ENCODE results near the gene AFF3.

The AFF3 gene

DNA sequence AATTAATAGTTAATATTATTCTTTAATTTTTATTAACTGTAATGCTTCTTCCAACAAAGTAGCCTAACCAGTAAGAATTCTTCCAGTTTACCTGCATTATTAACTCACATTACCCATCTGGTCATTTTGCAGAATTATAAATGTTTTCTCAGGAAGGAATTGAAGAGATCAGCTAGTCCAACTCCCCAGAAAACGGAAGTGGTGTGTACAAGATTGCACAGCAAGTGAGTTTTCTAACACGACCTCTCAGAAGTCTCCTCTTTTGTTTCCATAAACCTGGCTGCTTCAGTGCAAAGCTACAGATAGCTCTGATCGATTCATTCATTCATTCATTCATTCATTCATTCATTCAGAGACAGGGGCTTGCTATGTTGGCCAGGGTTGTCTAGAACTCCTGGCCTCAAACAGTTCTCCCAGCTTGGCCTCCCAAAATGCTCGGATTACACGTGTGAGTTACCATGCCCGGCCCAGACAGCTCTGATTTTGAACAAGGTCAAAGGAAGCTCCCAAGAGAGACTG lies 523.8 kb downstream of the AFF3 start:
- no peak for DNase-seq

DNA sequence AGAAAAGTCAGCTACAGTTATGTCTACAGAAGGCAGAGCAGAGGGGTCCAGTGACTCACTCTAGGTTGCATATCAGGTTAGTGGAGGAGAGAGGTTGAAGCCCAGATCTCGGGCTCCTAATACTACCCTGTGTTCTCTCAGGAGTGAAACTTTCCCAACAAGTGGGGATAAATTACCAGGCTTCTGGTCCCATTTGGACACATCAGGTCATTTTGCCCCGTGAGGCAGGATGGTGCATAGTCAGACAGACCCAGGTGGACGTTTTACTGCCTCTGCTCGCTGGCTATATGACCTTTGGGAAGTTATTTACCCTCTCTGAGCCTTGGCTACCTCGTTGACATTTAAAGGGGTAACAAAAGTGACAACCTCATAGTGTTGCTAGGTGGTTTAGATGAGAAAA lies 524.6 kb downstream of the AFF3 start:
- no peak for DNase-seq

DNA sequence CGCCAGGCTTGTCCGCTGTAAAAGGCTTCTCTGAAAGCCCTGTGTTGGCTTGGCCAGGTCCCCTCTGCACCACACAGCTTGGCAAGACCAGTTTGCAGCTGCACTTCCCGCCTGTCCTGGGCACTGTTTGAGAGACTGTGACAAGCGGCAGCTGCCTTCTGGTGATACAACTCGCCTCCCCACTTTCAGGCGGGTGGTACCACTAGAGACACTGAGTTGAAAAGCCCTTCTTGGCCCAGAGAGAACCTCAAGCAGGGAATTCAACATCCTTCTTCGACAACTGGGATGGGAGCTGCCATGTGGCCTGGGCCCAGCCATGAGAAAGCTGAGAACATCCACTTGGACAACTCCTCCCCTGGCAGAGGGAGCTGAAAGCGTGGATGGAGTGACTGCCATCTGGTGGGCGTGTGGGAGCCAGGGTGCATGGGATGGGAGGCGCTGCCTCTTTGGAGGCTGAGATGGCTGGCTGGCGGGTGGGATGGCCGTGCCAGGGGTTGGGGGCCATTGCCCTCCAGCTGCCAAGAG lies 527.1 kb downstream of the AFF3 start:
- no peak for DNase-seq

DNA sequence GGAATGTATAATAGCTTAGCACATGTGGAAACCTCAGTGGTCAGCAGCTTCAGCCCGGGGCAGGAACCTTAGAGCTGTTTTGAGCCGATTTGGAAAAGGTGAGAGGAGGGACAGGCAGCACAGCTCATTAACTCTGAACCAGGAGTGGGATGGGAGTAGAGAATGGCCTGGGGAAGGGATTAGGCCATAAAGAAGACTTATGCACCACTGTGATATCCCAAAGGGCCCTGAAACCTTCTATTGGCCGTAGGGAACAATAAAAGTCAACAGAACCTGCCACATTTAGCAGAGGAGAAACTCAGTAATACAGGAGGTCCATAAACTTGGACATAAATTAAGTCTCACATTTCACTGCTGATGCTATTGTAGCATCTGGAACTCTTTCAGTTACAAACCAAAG lies 528.4 kb downstream of the AFF3 start:
- DNase-seq: no peak

DNA sequence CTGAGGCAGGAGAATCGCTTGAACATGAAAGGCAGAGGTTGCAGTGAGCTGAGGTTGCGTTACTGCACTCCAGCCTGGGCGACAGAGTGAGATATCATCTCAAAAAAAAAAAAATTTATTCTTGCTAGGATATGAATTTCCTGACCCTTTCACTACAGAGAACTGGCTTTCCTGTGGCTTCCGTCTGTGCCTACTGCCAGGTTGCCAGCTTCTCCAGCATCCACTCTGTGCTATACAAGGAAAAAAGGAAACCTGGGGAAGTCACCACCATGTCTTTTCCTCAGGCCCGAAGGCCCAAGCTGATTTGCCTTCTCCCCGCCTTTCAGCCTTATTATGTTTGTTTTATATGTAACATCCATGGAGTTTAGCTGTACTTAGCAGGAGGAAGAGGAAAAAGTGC lies 530.6 kb downstream of the AFF3 start:
- DNase-seq: no peak

DNA sequence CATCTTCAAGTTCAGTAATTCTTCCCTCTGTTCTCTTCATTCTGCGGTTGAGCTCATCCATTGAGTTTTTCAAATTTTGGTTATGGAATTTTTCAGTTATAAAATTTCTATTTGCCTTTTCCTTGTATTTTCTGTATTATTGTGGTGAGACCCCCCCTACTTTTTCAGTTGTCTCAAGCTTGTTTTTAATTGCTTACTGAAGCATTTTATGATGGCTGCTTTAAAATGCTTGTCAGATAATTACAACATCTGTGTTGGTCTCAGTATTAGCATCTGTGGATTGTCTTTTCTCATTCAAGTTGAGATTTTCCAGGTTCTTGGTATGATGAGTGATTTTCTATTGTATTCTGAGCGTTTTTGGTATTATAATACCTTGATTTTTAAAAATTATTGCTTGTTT lies 531.4 kb downstream of the AFF3 start:
- DNase-seq: no peak

DNA sequence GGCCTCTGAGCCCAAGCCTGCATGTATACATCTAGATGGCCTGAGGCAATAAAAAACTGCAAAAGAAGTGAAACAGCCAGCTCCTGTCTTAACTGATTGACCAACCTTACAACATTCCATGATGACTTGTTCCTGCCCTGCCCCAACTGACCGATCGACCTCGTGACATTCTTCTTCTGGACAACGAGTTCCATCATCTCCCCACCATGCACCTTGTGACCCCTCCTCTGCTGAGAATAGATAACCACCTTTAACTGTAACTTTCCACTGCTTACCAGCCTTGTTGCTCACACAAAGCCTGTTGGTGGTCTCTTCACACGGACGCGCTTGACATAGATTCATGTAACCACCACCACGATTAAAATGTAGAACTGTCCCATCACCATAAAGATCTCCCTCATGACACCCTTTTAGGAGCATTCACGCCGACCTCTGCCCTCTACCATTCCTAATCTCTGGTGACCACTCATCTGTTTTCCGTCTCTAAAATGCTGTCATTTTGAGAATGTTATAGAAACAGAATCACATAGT lies 532.5 kb downstream of the AFF3 start:
- DNase-seq: no peak

DNA sequence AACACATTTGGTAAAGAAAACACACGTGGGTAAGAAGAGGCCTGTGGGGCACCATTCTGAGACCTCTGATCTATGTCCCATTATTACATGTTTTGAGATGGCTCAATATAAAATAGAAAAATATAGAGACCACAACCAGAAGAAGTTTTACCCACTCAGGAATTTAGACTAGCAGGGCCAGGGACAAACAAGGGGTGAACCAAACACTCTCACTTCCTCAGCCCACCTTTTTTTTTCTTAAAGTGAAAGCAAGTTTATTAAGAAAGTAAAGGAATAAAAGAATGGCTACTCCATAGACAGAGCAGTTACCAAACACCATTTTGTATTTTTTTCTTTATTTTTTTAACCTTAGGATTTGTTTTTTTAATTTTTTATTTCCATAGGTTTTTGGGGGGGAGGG lies 533.5 kb downstream of the AFF3 start:
- DNase-seq: no peak

DNA sequence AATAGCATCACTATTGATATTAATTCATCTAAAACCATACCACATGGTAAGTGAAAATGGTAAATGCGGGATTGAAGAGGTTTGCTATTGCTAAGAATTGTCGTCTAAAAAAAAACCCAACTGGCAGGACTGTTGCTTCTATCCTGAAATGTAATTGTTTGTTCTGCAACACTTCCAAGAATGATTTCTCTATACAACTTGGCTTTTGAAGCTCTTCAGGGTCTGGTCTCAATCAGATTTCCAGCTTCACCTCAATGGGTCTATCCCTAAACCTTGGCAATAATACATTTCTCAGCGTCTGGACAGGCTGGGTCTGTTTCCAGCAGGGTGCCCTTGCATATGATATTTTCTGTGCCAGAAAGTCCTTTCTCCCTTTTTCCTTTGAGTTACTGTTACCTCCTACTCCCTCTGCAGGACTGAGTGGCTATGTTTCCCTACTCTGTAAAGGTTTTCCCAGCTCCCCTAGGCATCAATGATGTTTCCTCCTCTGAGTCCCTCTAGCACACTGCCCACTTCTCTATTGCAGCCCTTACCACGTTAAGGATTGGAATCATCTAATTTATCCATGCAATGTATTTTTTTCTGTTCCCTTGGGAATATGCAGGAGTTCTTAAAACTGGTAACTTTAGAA lies 534.4 kb downstream of the AFF3 start:
- DNase-seq: no peak

DNA sequence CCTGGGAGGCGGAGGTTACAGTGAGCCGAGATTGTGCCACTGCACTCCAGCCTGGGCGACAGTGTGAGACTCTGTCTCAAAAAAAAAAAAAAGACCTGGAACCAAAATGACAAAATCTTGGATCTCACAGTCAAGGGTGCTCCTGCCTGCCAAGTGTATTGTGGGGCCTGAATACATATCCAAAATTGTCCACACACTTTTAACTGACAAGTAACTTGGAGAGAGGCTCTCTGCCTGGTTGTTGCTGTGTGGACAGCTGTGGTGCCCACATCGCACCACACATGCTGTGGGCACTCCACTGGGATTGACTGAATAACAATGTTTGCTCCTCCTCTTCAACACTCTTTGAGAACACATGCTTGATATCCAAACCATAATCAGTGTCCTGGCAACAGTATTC lies 534.9 kb downstream of the AFF3 start:
- no peak for DNase-seq

DNA sequence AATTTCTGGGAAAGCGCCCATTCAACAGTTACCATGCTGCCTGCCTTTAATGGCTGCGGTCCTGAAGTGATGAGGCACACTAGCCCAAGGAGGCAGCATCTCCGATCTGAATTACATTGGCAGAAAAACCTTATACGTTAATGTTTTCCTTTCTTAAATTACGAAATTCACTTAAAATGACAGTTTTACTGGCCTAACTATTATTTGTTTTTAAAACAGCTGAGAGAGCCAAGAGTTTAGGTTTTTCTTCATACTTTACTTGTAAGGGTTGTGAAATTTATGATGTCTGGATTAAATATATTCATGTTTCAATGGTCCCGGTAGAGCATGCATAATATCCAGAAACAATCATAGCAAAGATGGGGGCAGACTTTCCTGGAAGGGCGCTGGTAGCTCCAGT lies 537.4 kb downstream of the AFF3 start:
- no peak for DNase-seq

DNA sequence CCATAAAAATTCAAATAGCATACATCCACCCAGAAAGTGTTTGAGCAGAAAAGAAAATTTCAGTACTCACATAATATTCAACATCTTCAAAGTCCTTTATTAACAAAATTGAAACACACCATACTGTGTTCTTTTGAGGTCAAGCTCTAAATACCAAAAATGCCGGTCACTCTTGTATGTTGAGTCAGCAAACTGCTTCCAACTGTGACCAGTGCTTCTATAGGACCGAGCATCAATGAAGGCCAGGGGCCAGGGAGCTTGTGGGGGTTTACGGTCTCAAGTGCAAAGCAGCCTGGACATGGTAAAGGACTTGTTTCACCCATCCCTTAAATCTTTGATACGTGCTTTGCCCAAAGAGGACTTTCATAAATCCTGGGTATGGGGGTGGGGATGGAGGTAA lies 539.9 kb downstream of the AFF3 start:
- no peak for DNase-seq

DNA sequence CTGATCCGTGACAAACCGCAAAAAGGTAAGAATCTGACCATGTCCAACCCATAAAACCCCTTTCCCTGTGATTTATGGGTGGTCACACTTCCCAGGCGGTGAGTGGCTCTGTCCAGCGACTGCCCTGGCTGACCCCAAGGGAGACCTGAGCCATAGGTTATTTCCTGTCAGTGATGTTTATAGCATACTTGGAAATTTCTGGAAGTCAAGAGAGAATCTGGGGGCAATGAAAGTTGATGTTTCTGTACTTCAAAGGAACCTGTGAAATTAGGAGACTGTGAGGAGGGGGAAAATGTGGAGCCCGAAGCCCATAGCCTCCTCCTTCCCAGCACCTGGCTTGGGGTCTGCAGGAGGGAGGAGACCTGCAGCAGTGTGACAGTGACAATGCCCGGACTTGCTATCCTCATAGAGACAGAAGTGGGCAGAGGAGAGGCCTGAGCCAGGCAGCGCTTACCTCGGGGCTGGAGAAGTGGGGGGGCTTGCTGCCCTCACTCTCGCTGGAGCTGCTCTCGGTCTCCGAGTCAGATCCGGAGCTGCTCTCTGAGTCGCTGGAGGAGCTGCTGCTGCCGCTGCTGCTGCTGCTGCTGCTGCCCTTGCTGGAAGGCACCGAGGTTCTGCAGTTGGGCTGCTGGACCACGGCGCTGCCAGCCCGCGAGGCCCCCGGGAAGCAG lies 541.3 kb downstream of the AFF3 start:
- no peak for DNase-seq

DNA sequence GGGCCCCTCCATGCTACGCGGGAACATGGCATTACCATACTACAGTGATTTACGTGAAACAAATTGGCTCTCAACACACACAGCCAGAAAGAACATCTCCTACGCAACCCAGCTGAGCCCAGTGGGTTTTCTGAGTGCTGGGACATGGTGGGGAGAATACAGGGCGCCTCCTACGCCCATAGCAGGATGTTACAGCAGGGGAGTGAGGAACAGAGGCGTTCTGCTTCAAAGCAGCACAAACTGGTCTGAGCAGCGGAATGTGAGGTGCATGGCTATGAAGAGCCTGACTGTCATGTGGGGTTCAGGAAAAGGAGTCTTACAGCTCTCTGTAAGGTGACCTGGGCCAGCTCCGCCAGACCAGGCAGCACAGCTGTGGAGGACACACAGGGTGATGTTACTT lies 543.9 kb downstream of the AFF3 start:
- DNase-seq: no peak

DNA sequence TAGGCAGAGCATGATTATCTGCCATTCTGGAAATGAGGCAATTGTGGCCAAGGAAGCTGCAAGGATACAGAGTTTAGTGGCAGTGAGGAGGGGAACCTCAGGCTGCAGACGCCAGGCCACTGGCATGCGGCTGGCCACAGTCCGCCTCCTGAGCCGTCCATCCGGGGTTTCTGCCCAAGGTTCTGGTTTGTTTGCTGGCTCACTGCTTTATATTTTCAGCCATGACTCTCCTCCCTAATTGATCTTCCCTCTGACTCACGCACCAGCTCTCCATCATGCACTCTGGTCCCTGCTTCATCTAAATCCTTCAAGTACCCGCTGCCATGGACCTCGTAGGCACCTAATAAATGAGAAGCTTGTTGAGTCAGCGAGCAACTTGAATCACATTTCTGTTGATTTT lies 544.8 kb downstream of the AFF3 start:
- no peak for DNase-seq

DNA sequence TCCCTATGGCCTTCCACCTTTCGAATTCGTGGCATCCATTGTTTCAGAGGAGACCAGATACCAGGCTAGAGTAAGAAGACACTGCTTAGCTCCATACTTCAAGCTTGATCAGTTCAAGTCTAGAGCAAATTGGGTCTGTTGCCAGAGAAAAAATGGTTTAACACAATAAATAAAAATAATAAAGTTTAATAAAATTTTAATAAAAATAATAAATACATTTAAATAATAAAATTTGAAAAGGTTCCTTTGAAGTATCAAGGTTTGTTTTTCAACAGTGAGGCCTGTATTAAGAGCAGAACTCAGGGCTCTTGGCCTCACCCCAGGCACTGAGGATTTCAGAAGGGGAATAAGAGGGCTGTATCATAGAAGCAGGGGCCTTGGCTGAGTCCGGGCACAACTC lies 547.0 kb downstream of the AFF3 start:
- DNase-seq: no peak

DNA sequence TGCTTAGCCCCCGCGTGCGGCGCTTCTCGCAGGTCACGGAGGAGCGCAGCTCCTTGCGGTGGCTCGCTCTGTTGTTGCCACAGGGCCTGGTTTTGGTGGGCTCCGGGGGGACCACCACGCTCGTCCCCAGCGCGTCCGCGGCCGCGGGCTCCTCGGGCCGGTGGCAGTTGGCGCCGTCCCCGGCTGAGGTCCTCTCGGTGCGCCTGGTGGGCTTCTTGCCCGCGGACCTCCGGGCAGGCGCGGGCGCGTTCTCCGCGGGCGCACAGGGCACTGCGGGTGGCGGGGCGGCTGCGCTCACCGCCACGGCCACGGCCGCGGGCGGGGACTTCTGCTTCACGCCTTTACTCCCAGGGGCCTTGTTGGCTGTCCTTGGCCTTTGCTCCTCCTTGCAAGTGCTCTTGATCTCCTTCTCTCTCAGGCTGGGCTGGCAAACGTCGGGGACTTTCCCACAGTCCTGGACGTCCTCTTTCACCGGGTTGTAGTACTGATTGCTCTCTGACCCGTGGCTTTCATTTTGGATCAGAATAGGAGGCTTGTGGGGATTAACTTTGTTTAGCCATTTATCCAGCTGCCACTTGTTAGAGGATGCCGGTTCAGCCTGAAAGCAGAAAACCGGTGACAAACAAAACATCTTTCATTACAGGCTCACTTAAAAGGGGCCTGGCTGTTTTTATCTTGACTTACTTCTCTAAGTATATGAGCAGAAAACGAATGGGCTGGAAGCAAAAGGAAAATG lies 548.5 kb downstream of the AFF3 start:
- no peak for DNase-seq

DNA sequence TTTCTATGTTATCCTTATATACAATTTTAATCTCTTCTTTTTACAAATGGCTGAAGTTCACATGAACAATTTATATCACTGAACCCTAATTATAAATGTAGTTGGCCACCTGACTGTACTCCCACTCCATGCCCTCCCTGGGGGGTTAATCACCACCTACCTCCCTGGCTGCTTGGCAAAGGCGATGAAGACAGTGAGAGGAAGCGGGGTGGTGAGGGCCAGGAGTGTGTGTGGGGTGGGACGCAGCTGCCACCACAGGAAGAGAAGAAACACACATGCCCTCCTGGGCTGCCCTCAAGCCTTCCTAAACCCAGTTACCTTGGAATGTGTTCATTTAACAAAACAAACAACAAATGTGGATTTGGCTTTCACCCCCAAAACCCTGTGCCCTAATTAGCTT lies 565.6 kb downstream of the AFF3 start:
- no peak for DNase-seq

DNA sequence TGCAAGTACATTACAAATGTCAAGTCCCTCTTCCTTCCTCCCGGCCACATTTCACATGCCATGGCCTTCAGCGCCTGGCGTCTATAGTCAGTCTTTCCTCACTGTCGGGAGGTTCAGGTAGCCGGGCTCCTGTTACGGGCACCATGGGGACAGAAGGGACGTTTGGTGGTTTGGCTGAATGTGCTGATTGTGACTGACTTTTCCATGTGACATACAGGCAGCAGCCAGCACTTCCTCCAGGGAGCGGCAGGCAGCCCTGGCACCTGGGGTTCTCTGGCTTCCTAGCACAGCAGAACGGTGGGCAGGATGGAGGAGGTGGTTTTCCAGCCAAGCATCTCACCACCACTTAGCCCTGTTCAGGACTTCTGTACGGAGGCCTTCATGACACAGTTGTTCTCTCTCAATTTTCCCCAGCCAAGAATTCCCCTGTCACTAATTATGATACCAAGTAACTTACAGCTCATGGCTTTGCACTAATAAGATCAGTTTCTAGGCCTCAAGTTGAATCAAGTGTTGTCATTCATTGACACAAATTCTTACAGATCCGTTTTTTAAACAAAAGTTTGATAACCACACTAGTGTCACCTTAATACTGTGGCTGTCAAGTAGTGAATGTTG lies 568.6 kb downstream of the AFF3 start:
- no peak for DNase-seq

DNA sequence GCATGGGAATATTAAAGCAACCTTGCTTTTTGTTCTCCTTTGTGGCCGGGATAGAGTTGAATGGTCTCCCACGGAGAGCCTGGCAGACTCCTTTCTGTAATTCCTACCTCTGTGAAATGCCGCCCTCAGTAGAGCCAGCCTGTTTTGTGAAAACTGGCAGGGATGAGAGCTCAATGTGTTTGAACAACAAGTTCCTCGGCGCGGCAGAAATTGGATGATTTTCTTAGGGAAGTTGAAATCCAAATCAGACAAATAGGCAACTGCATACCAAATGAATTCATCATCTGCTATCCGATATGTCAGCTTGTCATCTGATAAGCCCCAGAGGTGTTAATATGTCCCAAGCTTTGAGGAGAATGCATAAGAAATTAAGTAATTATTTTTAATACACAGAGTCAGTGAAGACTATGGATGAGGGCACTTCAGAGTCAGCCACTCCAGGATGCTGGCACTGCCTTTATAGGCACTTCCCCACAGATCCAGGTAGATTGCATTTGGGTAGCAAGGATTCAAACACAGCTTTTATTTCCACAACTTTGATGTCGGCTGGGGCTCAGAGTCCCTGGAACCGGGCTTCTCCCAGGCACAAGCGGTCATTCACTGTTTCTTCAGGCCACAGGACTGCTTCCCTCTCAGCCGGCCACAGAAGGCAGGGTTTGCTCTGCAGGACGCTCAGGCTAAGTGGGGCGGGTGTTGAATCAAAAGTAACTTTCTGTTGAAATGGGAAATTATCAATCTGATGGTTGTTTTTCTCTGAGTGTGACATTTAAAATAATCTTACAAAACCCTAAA lies 569.8 kb downstream of the AFF3 start:
- no peak for DNase-seq

DNA sequence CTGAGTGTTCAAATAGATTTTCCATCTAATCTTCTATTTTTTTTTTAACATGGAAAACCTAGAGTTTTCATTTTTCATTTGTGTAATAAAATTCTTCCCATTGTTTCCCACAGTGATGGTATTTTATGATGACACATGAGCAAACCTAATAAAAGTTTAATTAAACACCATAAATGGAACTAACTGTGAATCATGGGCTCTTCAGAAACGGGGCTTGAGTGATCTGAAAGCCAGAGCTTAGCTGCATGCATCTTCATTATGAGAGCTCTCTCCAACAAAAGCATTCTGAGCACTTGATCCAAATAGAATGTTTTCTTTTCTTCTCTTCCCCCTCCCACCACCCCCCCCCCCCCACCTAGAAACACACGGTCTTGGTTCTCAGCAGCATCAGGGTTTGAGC lies 570.4 kb downstream of the AFF3 start:
- DNase-seq: no peak

DNA sequence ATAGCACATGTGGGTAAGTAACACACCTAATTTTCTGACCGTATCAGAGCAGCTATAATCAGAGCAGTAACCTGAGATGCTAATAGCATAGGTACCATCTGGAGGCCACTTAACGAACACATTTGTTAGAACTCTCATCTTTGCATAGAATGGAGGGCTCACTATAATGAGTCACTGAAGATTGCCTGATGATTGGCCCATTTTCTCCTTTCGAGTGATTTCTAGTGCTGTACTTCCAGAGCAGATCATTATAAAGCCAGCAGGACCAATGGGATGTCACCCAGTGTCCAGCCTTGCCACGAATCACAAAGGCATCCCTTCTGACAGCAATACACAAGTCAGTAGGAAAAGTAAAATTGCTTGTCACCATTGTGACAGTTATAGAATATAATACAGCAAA lies 570.9 kb downstream of the AFF3 start:
- no peak for DNase-seq

All from activated CD4-positive, alpha-beta T cell treated with anti-CD3 and anti-CD28 coated beads, Interleukin-10, Interleukin-2, amounts not matched to agents 100 ng/mL and 50 ng/mL, durations not matched to agents 16 hours and 8 hours (primary cell).